ENCODE data around the gene PAOX.

- TF ChIP-seq EZH2phosphoT487 (conservative IDR thresholded peaks at IDR 0.05; ENCODE audit: low read length): no peak
- TF ChIP-seq, protein P1, sequence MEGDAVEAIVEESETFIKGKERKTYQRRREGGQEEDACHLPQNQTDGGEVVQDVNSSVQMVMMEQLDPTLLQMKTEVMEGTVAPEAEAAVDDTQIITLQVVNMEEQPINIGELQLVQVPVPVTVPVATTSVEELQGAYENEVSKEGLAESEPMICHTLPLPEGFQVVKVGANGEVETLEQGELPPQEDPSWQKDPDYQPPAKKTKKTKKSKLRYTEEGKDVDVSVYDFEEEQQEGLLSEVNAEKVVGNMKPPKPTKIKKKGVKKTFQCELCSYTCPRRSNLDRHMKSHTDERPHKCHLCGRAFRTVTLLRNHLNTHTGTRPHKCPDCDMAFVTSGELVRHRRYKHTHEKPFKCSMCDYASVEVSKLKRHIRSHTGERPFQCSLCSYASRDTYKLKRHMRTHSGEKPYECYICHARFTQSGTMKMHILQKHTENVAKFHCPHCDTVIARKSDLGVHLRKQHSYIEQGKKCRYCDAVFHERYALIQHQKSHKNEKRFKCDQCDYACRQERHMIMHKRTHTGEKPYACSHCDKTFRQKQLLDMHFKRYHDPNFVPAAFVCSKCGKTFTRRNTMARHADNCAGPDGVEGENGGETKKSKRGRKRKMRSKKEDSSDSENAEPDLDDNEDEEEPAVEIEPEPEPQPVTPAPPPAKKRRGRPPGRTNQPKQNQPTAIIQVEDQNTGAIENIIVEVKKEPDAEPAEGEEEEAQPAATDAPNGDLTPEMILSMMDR (IDR thresholded peaks at IDR 0.05; ENCODE audit: insufficient read depth, low read length, poor library complexity, severe bottlenecking): no peak
These were observed 11.7 kb downstream of the PAOX start for GRCh38 chr10:133390597-133391248.
